ENCODE results near the gene RB1.

RB1 gene

GRCh38 chr13:48506092-48506701 is 202.6 kb downstream of the RB1 start:
- no peak overlapping the region for H3K4me3 ChIP-seq (ENCODE audit: control insufficient read depth, low read depth, low read length)
- no peak for TF ChIP-seq CTCF (conservative IDR thresholded peaks at IDR 0.05; ENCODE audit: control insufficient read depth, insufficient read depth, low read depth, low read length)
- no peak for DNase-seq (ENCODE audit: low read depth)

GRCh38 chr13:48507021-48507420 is 203.5 kb downstream of the RB1 start:
- no peak overlapping the region for H3K4me3 ChIP-seq (ENCODE audit: control insufficient read depth, low read depth, low read length)
- DNase-seq (ENCODE audit: low read depth): no peak
- no peak for TF ChIP-seq CTCF (conservative IDR thresholded peaks at IDR 0.05; ENCODE audit: control insufficient read depth, insufficient read depth, low read depth, low read length)

- no peak for DNase-seq (ENCODE audit: low read depth)
- H3K4me3 ChIP-seq (ENCODE audit: control insufficient read depth, low read depth, low read length): no peak overlapping the region
- TF ChIP-seq CTCF (conservative IDR thresholded peaks at IDR 0.05; ENCODE audit: control insufficient read depth, insufficient read depth, low read depth, low read length): no peak
Measured at GRCh38 chr13:48508011-48508410, 204.5 kb downstream of the RB1 start.

- DNase-seq (ENCODE audit: low read depth): no peak
- TF ChIP-seq CTCF (conservative IDR thresholded peaks at IDR 0.05; ENCODE audit: control insufficient read depth, insufficient read depth, low read depth, low read length): no peak
- no peak overlapping the region for H3K4me3 ChIP-seq (ENCODE audit: control insufficient read depth, low read depth, low read length)
Measured at GRCh38 chr13:48510698-48511097, 207.1 kb downstream of the RB1 start.

- no peak for DNase-seq (ENCODE audit: low read depth)
- no peak for TF ChIP-seq CTCF (conservative IDR thresholded peaks at IDR 0.05; ENCODE audit: control insufficient read depth, insufficient read depth, low read depth, low read length)
- no peak overlapping the region for H3K4me3 ChIP-seq (ENCODE audit: control insufficient read depth, low read depth, low read length)
Measured at GRCh38 chr13:48511621-48512230, 208.2 kb downstream of the RB1 start.

GRCh38 chr13:48514793-48515192 is 211.2 kb downstream of the RB1 start:
- DNase-seq (ENCODE audit: low read depth): no peak
- no peak overlapping the region for H3K4me3 ChIP-seq (ENCODE audit: control insufficient read depth, low read depth, low read length)
- no peak for TF ChIP-seq CTCF (conservative IDR thresholded peaks at IDR 0.05; ENCODE audit: control insufficient read depth, insufficient read depth, low read depth, low read length)

Data from fibroblast of mammary gland (primary cell).